ENCODE data around the gene IFT43.

DNA sequence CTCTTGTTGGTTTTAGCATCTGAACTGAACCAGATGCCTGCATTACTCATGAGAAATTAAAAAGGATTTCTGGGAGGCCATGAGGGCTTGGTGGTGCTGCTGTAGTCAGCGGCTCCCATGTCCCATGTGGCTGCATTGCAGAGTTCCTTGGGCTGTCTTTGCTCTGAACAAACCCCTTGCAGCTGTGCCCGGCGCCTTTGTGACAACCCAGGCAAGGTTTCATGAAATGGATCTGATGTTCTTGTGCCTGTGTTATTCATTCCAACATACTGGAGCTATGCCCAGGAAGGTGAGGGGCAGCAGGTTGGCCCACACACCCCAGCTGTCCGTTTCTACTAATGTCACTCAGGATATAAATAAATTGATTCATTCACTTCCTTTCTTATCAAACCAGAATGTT is 44.5 kb upstream of the IFT43 start:
- TF ChIP-seq, protein P1, sequence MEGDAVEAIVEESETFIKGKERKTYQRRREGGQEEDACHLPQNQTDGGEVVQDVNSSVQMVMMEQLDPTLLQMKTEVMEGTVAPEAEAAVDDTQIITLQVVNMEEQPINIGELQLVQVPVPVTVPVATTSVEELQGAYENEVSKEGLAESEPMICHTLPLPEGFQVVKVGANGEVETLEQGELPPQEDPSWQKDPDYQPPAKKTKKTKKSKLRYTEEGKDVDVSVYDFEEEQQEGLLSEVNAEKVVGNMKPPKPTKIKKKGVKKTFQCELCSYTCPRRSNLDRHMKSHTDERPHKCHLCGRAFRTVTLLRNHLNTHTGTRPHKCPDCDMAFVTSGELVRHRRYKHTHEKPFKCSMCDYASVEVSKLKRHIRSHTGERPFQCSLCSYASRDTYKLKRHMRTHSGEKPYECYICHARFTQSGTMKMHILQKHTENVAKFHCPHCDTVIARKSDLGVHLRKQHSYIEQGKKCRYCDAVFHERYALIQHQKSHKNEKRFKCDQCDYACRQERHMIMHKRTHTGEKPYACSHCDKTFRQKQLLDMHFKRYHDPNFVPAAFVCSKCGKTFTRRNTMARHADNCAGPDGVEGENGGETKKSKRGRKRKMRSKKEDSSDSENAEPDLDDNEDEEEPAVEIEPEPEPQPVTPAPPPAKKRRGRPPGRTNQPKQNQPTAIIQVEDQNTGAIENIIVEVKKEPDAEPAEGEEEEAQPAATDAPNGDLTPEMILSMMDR (IDR thresholded peaks at IDR 0.05 in 4 of 5, conservative IDR thresholded peaks at IDR 0.05 in 1 of 5): no peak
- peak; percentile 50 to 64 for TF ChIP-seq POLR2A (IDR thresholded peaks at IDR 0.05)

All from gastrocnemius medialis (tissue), 4 donors.